ENCODE results near the gene GATAD2A.

GATAD2A gene

DNA sequence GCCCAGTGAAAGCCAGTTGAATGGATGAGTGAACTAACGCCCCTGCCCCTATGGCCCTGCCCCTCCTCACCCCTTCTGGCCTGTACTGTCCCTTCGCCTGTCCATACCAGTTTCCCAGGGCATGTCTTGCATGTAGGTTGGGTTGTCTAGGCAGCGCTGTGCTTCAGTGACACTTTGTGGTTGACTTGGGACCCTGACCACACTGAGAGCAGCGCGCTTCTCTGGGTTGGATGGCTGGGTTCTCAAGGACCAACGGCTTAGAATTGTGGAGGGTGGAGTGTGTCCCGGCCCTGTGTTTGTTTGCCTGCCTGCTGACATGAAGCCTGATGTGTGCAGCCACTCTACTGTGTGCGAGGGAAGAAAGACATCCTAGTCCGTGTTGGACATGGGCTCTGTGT, 15.8 kb downstream of the GATAD2A start:
- Histone ChIP-seq H3K79me1 (replicated peaks; ENCODE audit: low read length, poor library complexity, severe bottlenecking) (peaks cover 8% of the 10 kb centered on the region), H3K4me2 (ENCODE audit: low read length, poor library complexity, severe bottlenecking) (no peak overlapping the region), H3K18ac (ENCODE audit: low read depth in 1 of 2, low read length in 2 of 2) (no peak overlapping the region), H3K27me3 (ENCODE audit: control insufficient read depth in 1 of 2, insufficient read depth in 1 of 2, low read length in 2 of 2) (no peaks in the 10 kb centered on the region), H3K27ac (ENCODE audit: low read length, poor library complexity, severe bottlenecking) (no peak overlapping the region), H2AK5ac (ENCODE audit: low read length, severe bottlenecking) (no peak overlapping the region), H3K4me1 (ENCODE audit: control insufficient read depth, insufficient read depth, low read depth, low read length) (peaks cover 18% of the 10 kb centered on the region), H3K9me3 (ENCODE audit: control insufficient read depth, low read length) (no peaks in the 10 kb centered on the region), H2BK120ac (ENCODE audit: low read depth, low read length) (no peak overlapping the region), H2BK15ac (ENCODE audit: low read depth, poor library complexity, severe bottlenecking) (no peak overlapping the region), H3K36me3 (ENCODE audit: control insufficient read depth in 1 of 2, insufficient read depth in 2 of 2, low read depth in 1 of 2, low read length in 2 of 2) (peaks cover 0 to 7% of the 10 kb centered on the region in 2 experiments), H3K9ac (ENCODE audit: low read length) (no peak overlapping the region), H3K4me3 (ENCODE audit: insufficient read depth in 1 of 2, low read depth in 1 of 2, low read length in 2 of 2) (no peak overlapping the region), H3K4ac (ENCODE audit: low read depth in 1 of 2, low read length in 2 of 2) (no peak overlapping the region), H3K14ac (ENCODE audit: low read length in 2 of 2) (no peak overlapping the region), H4K91ac (ENCODE audit: low read length) (no peak overlapping the region), H2AFZ (ENCODE audit: low read depth, low read length) (no peak overlapping the region), H2BK5ac (ENCODE audit: low read depth, low read length, poor library complexity, severe bottlenecking) (no peak overlapping the region), H2BK12ac (ENCODE audit: low read length in 2 of 2) (no peak overlapping the region), H4K8ac (ENCODE audit: low read length) (no peak overlapping the region), H3K23ac (ENCODE audit: low read length in 2 of 2) (no peak overlapping the region)
- WGBS: 95% methylated on average over 8 of the region's 9 CpGs
- DNase-seq: no peak

DNA sequence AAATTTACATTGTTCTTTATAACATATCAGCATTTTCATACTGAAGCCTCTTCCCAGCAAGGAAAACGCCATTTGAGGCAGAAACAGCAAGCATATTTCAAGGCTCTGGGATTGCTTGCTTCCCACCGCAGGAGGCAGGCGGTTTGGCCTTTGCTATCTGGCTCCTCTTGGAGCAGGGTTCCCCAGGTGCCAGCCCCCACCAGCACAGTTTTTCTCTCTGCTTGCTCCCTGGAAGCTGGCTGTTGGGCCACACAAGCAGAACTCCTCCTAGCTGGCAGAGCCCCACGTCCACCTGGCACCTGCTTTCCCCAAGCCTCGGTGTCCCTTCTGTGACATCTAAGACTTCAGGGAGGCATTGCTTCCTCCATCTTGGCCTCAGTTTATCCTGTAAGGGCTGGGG, 16.7 kb downstream of the GATAD2A start:
- Histone ChIP-seq H3K79me1 (replicated peaks; ENCODE audit: low read length, poor library complexity, severe bottlenecking) (peaks cover 8% of the 10 kb centered on the region), H3K23ac (ENCODE audit: low read length in 2 of 2) (no peak overlapping the region), H3K4ac (ENCODE audit: low read depth in 1 of 2, low read length in 2 of 2) (no peak overlapping the region), H3K27ac (ENCODE audit: low read length, poor library complexity, severe bottlenecking) (no peak overlapping the region), H3K4me2 (ENCODE audit: low read length, poor library complexity, severe bottlenecking) (no peak overlapping the region), H2BK5ac (ENCODE audit: low read depth, low read length, poor library complexity, severe bottlenecking) (no peak overlapping the region), H2BK12ac (ENCODE audit: low read length in 2 of 2) (no peak overlapping the region), H2BK15ac (ENCODE audit: low read depth, poor library complexity, severe bottlenecking) (no peak overlapping the region), H3K9me3 (ENCODE audit: control insufficient read depth, low read length) (no peaks in the 10 kb centered on the region), H3K9ac (ENCODE audit: low read length) (no peak overlapping the region), H2AFZ (ENCODE audit: low read depth, low read length) (no peak overlapping the region), H4K91ac (ENCODE audit: low read length) (no peak overlapping the region), H2AK5ac (ENCODE audit: low read length, severe bottlenecking) (no peak overlapping the region), H3K4me3 (ENCODE audit: insufficient read depth in 1 of 2, low read depth in 1 of 2, low read length in 2 of 2) (no peak overlapping the region), H4K8ac (ENCODE audit: low read length) (no peak overlapping the region), H3K18ac (ENCODE audit: low read depth in 1 of 2, low read length in 2 of 2) (no peak overlapping the region), H3K4me1 (ENCODE audit: control insufficient read depth, insufficient read depth, low read depth, low read length) (peaks cover 18% of the 10 kb centered on the region), H3K27me3 (ENCODE audit: control insufficient read depth in 1 of 2, insufficient read depth in 1 of 2, low read length in 2 of 2) (no peaks in the 10 kb centered on the region), H3K14ac (ENCODE audit: low read length in 2 of 2) (no peak overlapping the region), H3K36me3 (ENCODE audit: control insufficient read depth in 1 of 2, insufficient read depth in 2 of 2, low read depth in 1 of 2, low read length in 2 of 2) (peaks cover 0 to 7% of the 10 kb centered on the region in 2 experiments), H2BK120ac (ENCODE audit: low read depth, low read length) (no peak overlapping the region)
- WGBS: 95% methylated on average over 4 of the region's 5 CpGs
- DNase-seq: no peak

DNA sequence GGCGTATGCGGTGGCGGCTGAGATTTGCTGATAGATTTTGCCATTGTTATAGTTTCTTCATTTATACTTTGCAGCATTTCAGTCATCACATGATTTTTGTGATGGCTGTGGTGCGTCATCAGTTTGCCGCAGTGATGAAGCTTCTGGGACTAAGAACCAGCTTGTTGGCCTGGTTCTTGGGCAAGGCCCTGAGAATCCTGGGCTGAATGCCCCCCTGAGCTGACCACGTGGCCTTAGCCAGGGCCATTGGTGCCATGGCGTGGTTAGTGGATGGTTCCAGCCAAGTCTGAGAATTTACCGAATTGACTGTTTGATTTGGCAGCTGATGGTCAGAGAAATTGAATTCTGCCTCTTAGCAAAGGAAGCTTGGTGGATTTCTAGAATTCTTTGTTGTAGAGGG, 17.8 kb downstream of the GATAD2A start:
- Histone ChIP-seq H2BK12ac (ENCODE audit: low read length in 2 of 2) (no peak overlapping the region), H3K4me2 (ENCODE audit: low read length, poor library complexity, severe bottlenecking) (no peak overlapping the region), H3K9me3 (ENCODE audit: control insufficient read depth, low read length) (no peaks in the 10 kb centered on the region), H3K36me3 (ENCODE audit: control insufficient read depth in 1 of 2, insufficient read depth in 2 of 2, low read depth in 1 of 2, low read length in 2 of 2) (peaks cover 0 to 8% of the 10 kb centered on the region in 2 experiments), H3K4ac (ENCODE audit: low read depth in 1 of 2, low read length in 2 of 2) (no peak overlapping the region), H3K14ac (ENCODE audit: low read length in 2 of 2) (no peak overlapping the region), H3K27ac (ENCODE audit: low read length, poor library complexity, severe bottlenecking) (no peak overlapping the region), H3K18ac (ENCODE audit: low read depth in 1 of 2, low read length in 2 of 2) (no peak overlapping the region), H4K91ac (ENCODE audit: low read length) (no peak overlapping the region), H3K79me1 (replicated peaks; ENCODE audit: low read length, poor library complexity, severe bottlenecking) (peaks cover 8% of the 10 kb centered on the region), H2BK5ac (ENCODE audit: low read depth, low read length, poor library complexity, severe bottlenecking) (no peak overlapping the region), H2BK15ac (ENCODE audit: low read depth, poor library complexity, severe bottlenecking) (no peak overlapping the region), H3K4me3 (ENCODE audit: insufficient read depth in 1 of 2, low read depth in 1 of 2, low read length in 2 of 2) (no peak overlapping the region), H4K8ac (ENCODE audit: low read length) (no peak overlapping the region), H3K4me1 (ENCODE audit: control insufficient read depth, insufficient read depth, low read depth, low read length) (peaks cover 13% of the 10 kb centered on the region), H2AK5ac (ENCODE audit: low read length, severe bottlenecking) (no peak overlapping the region), H3K23ac (ENCODE audit: low read length in 2 of 2) (no peak overlapping the region), H2BK120ac (ENCODE audit: low read depth, low read length) (no peak overlapping the region), H3K27me3 (ENCODE audit: control insufficient read depth in 1 of 2, insufficient read depth in 1 of 2, low read length in 2 of 2) (no peaks in the 10 kb centered on the region), H3K9ac (ENCODE audit: low read length) (no peak overlapping the region), H2AFZ (ENCODE audit: low read depth, low read length) (no peak overlapping the region)
- WGBS: 99% methylated on average over 5 of the region's 8 CpGs
- DNase-seq: no peak

DNA sequence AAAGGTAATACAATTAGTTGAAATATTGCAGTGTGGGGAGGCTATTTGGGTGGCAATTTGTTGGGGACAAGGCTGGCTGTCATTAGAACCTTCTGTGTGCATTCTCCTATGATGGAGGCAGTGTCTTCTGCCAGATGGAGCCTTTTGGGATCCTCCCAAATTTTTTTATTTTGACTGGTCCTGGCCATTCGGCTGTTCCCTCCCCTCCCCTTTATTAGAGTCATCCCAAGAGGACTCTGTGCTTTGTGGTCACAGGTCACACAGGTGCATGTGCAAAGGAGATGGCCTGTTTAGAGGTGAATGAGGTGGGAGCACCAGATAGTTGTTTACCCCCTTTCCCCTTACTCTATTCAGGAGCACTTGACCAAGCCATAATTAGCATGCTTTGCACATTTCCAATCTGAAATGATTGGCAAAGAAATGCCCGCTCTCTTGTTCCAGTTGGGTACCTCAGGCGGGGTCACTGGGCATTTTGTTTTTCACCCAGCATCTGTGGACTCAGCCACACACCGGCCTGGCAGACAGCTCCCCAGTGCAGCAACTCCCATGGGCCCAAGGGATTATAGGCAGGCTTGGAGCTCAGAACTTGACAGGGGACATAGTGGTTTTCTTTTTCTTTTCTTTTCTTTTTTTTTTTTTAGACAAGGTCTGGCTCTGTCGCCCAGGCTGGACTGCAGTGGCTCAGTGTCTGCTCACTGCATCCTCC, 19.8 kb downstream of the GATAD2A start:
- Histone ChIP-seq H3K23ac (ENCODE audit: low read length in 2 of 2) (no peak overlapping the region), H2BK120ac (ENCODE audit: low read depth, low read length) (no peak overlapping the region), H2BK12ac (ENCODE audit: low read length in 2 of 2) (no peak overlapping the region), H3K27me3 (ENCODE audit: control insufficient read depth in 1 of 2, insufficient read depth in 1 of 2, low read length in 2 of 2) (no peaks in the 10 kb centered on the region), H3K4ac (ENCODE audit: low read depth in 1 of 2, low read length in 2 of 2) (no peak overlapping the region), H2BK5ac (ENCODE audit: low read depth, low read length, poor library complexity, severe bottlenecking) (no peak overlapping the region), H3K14ac (ENCODE audit: low read length in 2 of 2) (no peak overlapping the region), H3K4me2 (ENCODE audit: low read length, poor library complexity, severe bottlenecking) (no peak overlapping the region), H4K91ac (ENCODE audit: low read length) (no peak overlapping the region), H3K36me3 (ENCODE audit: control insufficient read depth in 1 of 2, insufficient read depth in 2 of 2, low read depth in 1 of 2, low read length in 2 of 2) (peaks cover 0 to 21% of the 10 kb centered on the region in 2 experiments), H2BK15ac (ENCODE audit: low read depth, poor library complexity, severe bottlenecking) (no peak overlapping the region), H3K79me1 (replicated peaks; ENCODE audit: low read length, poor library complexity, severe bottlenecking) (peaks cover 15% of the 10 kb centered on the region), H4K8ac (ENCODE audit: low read length) (no peak overlapping the region), H3K9me3 (ENCODE audit: control insufficient read depth, low read length) (no peaks in the 10 kb centered on the region), H3K9ac (ENCODE audit: low read length) (no peak overlapping the region), H3K4me1 (ENCODE audit: control insufficient read depth, insufficient read depth, low read depth, low read length) (peaks cover 14% of the 10 kb centered on the region), H2AFZ (ENCODE audit: low read depth, low read length) (no peak overlapping the region), H2AK5ac (ENCODE audit: low read length, severe bottlenecking) (no peak overlapping the region), H3K4me3 (ENCODE audit: insufficient read depth in 1 of 2, low read depth in 1 of 2, low read length in 2 of 2) (no peak overlapping the region), H3K27ac (ENCODE audit: low read length, poor library complexity, severe bottlenecking) (no peak overlapping the region), H3K18ac (ENCODE audit: low read depth in 1 of 2, low read length in 2 of 2) (no peak overlapping the region)
- 100% methylated on average over 4 of the region's 5 CpGs for WGBS
- no peak for DNase-seq

Measured in mesenchymal stem cell (in vitro differentiated cells and primary cell).